Fibroblast of lung (primary cell): ENCODE data around the gene ALKBH2. TPM values are rescaled to one million over a fixed set of nuclear protein-coding genes. Genes with fewer than 3 reads are reported as not detected.
"Not testable (repeated sequence)": the region's sequence is repeated elsewhere in the genome, so short reads cannot be mapped to it uniquely, and the experiment has no call there.

ENCODE experiments used
- DNase-seq, 2 donors: peaks; one replicate each; pipeline versions ENCODE4 v3.0.0 to v3.0.0-alpha.2; 2010; ENCODE audit warnings: low read depth in 2 of 2
- H2AFZ ChIP-seq: 2 replicates; pipeline ENCODE4 v1.5.1; 2012; ENCODE audit warnings: low read length, control low read depth, inconsistent platforms
- H3K27ac ChIP-seq: 2 replicates; pipeline ENCODE4 v1.5.1; 2011; ENCODE audit warnings: low read length, control low read depth; ENCODE audit not compliant: insufficient read depth
- H3K27me3 ChIP-seq: 2 replicates; pipeline ENCODE4 v1.5.1; 2011; ENCODE audit warnings: mild to moderate bottlenecking, low read length; ENCODE audit not compliant: control insufficient read depth, insufficient read depth
- H3K36me3 ChIP-seq: 2 replicates; pipeline ENCODE4 v1.5.1; 2011; ENCODE audit warnings: low read length; ENCODE audit not compliant: control insufficient read depth, insufficient read depth
- H3K4me1 ChIP-seq: 2 replicates; pipeline ENCODE4 v1.5.1; 2011; ENCODE audit warnings: low read length; ENCODE audit not compliant: control insufficient read depth, insufficient read depth; ENCODE audit errors: extremely low read depth
- H3K4me2 ChIP-seq: 2 replicates; pipeline ENCODE4 v1.5.1; 2011; ENCODE audit warnings: low read length, control low read depth; ENCODE audit not compliant: insufficient read depth; ENCODE audit errors: extremely low read depth
- H3K4me3 ChIP-seq, 4 experiments: fragments of 200-600 bp in 1 of 4; sonication (generic) in 1 of 4; replicated peaks in 1 of 4; 2 replicates each; pipeline ENCODE4 v1.5.1; 2011 to 2016; ENCODE audit warnings: low read length in 4 of 4, low read depth in 3 of 4, mild to moderate bottlenecking in 3 of 4, control low read depth in 2 of 4, inconsistent platforms in 1 of 4, mixed read lengths in 1 of 4; ENCODE audit not compliant: insufficient read depth in 1 of 4; ENCODE audit errors: control extremely low read depth in 1 of 4
- H3K79me2 ChIP-seq: 2 replicates; pipeline ENCODE4 v1.5.1; 2012; ENCODE audit warnings: mild to moderate bottlenecking, low read length, inconsistent platforms; ENCODE audit not compliant: control insufficient read depth, insufficient read depth
- H3K9ac ChIP-seq: 2 replicates; pipeline ENCODE4 v1.5.1; 2011; ENCODE audit warnings: mild to moderate bottlenecking, low read length, control low read depth; ENCODE audit not compliant: insufficient read depth
- H3K9me3 ChIP-seq: 2 replicates; pipeline ENCODE4 v1.5.1; 2012; ENCODE audit warnings: low read depth, low read length; ENCODE audit not compliant: control insufficient read depth, insufficient read depth
- H4K20me1 ChIP-seq: 2 replicates; pipeline ENCODE4 v1.5.1; 2011; ENCODE audit warnings: low read length; ENCODE audit not compliant: control insufficient read depth, insufficient read depth; ENCODE audit errors: extremely low read depth
- EZH2 ChIP-seq: IDR thresholded peaks from 2 replicates; pipeline ENCODE4 v1.5.1; 2012; ENCODE audit warnings: low read length, control low read depth, mild to moderate bottlenecking; ENCODE audit errors: missing control alignments
- polyA plus RNA-seq, 2 donors: library from polyadenylated mRNA; depleted of rRNA in 1 of 2; stranded (reverse) in 1 of 2; unstranded in 1 of 2; fragments of >200 nt; gene quantifications; 2 replicates each; pipeline ENCODE4 v1.2.1, GENCODE V29; 2011 to 2012; ENCODE audit warnings: missing spikeins in 1 of 2
- total RNA-seq: library from RNA; depleted of rRNA; stranded (reverse); fragments of >200 nt; gene quantifications from 2 replicates; pipeline ENCODE4 v1.2.1, GENCODE V29; 2014
- TF ChIP-seq, protein P1 (sequence below), 2 donors: IDR thresholded peaks in 1 of 2; conservative IDR thresholded peaks in 1 of 2; 1 replicate in 1 of 2; 2 replicates in 1 of 2; pipeline ENCODE4 v1.5.1; 2011 to 2012; ENCODE audit warnings: low read length in 2 of 2, control low read depth in 1 of 2, inconsistent platforms in 1 of 2, low read depth in 1 of 2, mild to moderate bottlenecking in 1 of 2

Gene ALKBH2
- total and polyA plus RNA-seq, 2 donors (not counting 1 experiment from before 2014, with no cell fraction given), result 15.1 to 20.8 TPM

DNA sequence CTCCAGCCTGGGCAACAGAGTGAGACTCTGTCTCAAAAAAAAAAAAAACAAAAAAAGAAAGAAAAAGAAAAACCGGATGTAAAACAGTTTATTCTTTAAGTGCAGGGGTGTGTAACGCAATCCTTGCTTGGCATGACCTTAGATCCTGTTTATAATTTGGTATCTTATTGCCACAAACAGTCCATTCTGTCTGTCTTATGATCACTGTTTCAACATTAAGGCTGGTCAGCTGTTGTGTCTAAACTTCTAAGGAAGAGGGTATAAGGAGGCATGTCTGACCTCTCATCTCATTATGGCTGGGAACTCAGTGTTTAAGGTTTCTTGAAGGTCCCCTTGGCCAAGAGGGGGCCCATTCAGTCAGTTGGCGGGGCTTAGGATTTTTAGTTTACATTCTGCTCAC, 44.6 kb downstream of the ALKBH2 start:
- H3K27me3 ChIP-seq, H3K9ac ChIP-seq, H3K4me2 ChIP-seq, H3K79me2 ChIP-seq, H3K4me3 ChIP-seq, H2AFZ ChIP-seq, H4K20me1 ChIP-seq, DNase-seq, H3K36me3 ChIP-seq, H3K4me1 ChIP-seq, H3K9me3 ChIP-seq, H3K27ac ChIP-seq: not testable (repeated sequence)

DNA sequence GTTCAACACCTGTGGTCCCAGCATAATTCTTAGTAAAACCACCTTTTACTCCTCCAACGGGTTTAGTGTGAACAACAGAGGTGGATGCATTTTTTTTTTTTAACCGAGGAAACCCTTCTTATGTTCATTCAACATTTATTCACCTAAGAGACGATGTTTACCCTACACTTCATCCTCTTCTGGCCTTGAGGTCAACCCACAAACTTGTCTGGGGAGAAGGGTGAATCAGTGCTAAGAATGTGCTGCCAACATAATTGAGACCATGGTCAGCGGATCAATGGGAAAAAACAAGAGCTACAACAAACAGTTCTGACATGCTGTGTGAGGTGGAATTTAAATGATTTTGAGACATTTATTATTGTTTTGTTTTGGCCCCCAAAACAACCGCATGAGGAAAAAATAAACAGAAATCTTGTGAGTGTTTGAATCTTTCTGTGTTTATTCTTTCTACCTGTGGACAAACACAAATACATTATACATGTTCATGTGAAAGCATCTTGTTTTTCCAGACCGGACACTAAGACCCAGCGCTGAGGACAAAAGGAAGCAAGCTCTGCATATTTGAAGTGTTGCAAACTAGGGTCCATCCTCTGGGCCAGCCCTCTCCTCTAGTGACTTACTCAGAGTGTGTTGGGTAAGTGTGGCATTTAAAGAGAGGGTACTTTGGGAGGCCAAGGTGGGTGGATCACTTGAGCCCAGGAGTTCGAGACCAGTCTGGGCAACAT, 46.0 kb downstream of the ALKBH2 start:
- Histone ChIP-seq H3K4me2 (no peak overlapping the region), H3K9me3 (no peaks in the 10 kb centered on the region), H4K20me1 (no peaks in the 10 kb centered on the region), H2AFZ (no peak overlapping the region), H3K4me3 (no peak overlapping the region), H3K36me3 (no peaks in the 10 kb centered on the region), H3K27ac (no peak overlapping the region), H3K4me1 (no peaks in the 10 kb centered on the region), H3K9ac (no peak overlapping the region), H3K79me2 (no peaks in the 10 kb centered on the region), H3K27me3 (no peaks in the 10 kb centered on the region)
- peak in 1 of 2 donors; percentile 28 for DNase-seq
- TF ChIP-seq EZH2, result no peak
- TF ChIP-seq, protein P1, sequence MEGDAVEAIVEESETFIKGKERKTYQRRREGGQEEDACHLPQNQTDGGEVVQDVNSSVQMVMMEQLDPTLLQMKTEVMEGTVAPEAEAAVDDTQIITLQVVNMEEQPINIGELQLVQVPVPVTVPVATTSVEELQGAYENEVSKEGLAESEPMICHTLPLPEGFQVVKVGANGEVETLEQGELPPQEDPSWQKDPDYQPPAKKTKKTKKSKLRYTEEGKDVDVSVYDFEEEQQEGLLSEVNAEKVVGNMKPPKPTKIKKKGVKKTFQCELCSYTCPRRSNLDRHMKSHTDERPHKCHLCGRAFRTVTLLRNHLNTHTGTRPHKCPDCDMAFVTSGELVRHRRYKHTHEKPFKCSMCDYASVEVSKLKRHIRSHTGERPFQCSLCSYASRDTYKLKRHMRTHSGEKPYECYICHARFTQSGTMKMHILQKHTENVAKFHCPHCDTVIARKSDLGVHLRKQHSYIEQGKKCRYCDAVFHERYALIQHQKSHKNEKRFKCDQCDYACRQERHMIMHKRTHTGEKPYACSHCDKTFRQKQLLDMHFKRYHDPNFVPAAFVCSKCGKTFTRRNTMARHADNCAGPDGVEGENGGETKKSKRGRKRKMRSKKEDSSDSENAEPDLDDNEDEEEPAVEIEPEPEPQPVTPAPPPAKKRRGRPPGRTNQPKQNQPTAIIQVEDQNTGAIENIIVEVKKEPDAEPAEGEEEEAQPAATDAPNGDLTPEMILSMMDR (conservative IDR thresholded peaks at IDR 0.05 in 1 of 2, IDR thresholded peaks at IDR 0.05 in 1 of 2; ENCODE audit: low read depth in 1 of 2, low read length in 2 of 2), result no peak

DNA sequence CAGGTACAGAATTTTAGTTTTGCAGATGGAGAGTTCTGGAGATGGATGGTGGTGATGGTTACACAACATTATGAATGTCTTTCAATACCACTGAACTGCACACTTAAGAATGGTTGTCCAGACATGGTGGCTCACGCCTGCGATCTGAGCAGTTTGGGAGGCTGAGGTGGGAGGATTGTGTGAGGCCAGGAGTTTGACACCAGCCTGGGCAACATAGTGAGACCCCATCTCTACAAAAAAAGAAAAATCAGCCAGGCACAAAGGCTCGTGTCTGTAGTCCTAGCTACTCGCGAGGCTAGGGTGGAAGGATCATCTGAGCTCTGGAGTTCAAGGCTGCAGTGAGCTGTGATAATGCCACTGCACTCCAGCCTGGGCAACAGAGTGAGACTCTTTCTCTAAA, 49.0 kb downstream of the ALKBH2 start:
- no peaks in the 10 kb centered on the region for H3K4me1 ChIP-seq
- no peak overlapping the region for H3K4me2 ChIP-seq
- H3K27me3 ChIP-seq, result no peaks in the 10 kb centered on the region
- no peak overlapping the region for H2AFZ ChIP-seq
- H3K36me3 ChIP-seq, result no peaks in the 10 kb centered on the region
- H3K4me3 ChIP-seq, result no peak overlapping the region
- no peaks in the 10 kb centered on the region for H3K79me2 ChIP-seq
- no peak overlapping the region for H3K9ac ChIP-seq
- no peak overlapping the region for H3K27ac ChIP-seq
- no peak for DNase-seq
- H4K20me1 ChIP-seq, result no peaks in the 10 kb centered on the region
- H3K9me3 ChIP-seq, result no peaks in the 10 kb centered on the region
- no peak for TF ChIP-seq EZH2
- TF ChIP-seq, protein P1 (conservative IDR thresholded peaks at IDR 0.05 in 1 of 2, IDR thresholded peaks at IDR 0.05 in 1 of 2; ENCODE audit: low read depth in 1 of 2, low read length in 2 of 2), result no peak

Other genes starting within 250 kb of the ALKBH2 start
- 14.4 and 24.9 TPM in 2 replicates for gene SSH1, start 235.9 kb downstream of the ALKBH2 start, total RNA-seq
- 22.1 and 31.9 TPM in 2 replicates for gene SSH1, start 235.9 kb downstream of the ALKBH2 start, polyA plus RNA-seq
- gene DAO, start 213.4 kb downstream of the ALKBH2 start, total RNA-seq, result not detected in 2 replicates
- not detected in 2 replicates for gene DAO, start 213.4 kb downstream of the ALKBH2 start, polyA plus RNA-seq
- not detected in 2 replicates for gene SVOP, start 72.4 kb downstream of the ALKBH2 start, total RNA-seq
- not detected in 2 replicates for gene SVOP, start 72.4 kb downstream of the ALKBH2 start, polyA plus RNA-seq
- 8.0 and 9.9 TPM in 2 replicates for gene USP30, start 40.9 kb downstream of the ALKBH2 start, total RNA-seq
- 12.3 and 13.9 TPM in 2 replicates for gene USP30, start 40.9 kb downstream of the ALKBH2 start, polyA plus RNA-seq
- 23.5 and 23.9 TPM in 2 replicates for gene UNG, start 4.1 kb upstream of the ALKBH2 start, total RNA-seq
- gene UNG, start 4.1 kb upstream of the ALKBH2 start, polyA plus RNA-seq, result 16.0 and 22.7 TPM in 2 replicates
- gene ACACB, start 23.1 kb upstream of the ALKBH2 start, total RNA-seq, result 5.1 and 9.1 TPM in 2 replicates
- 1.5 and 1.7 TPM in 2 replicates for gene ACACB, start 23.1 kb upstream of the ALKBH2 start, polyA plus RNA-seq
- not detected in 2 replicates for gene FOXN4, start 215.8 kb upstream of the ALKBH2 start, total RNA-seq
- gene FOXN4, start 215.8 kb upstream of the ALKBH2 start, polyA plus RNA-seq, result not detected in 2 replicates